H9 (cell line): ENCODE measurements around the gene CDH26. TPM values are rescaled to one million over a fixed set of nuclear protein-coding genes. Genes with fewer than 3 reads are reported as not detected.

ENCODE experiments used
- DNase-seq: peaks from one replicate; pipeline ENCODE4 v3.0.0-alpha.2; 2017
- H2AFZ ChIP-seq: one replicate; pipeline ENCODE4 v1.6.1; 2013; ENCODE audit warnings: mild to moderate bottlenecking, low read length, control low read depth, moderate library complexity
- H2AK5ac ChIP-seq: 2 replicates; pipeline ENCODE4 v1.6.1; 2013; ENCODE audit warnings: low read length, control low read depth, mixed read lengths; ENCODE audit not compliant: insufficient read length
- H2BK120ac ChIP-seq: one replicate; pipeline ENCODE4 v1.6.1; 2013; ENCODE audit warnings: low read depth, mild to moderate bottlenecking, low read length, control low read depth, inconsistent platforms; ENCODE audit not compliant: poor library complexity, severe bottlenecking
- H2BK12ac ChIP-seq: 2 replicates; pipeline ENCODE4 v1.6.1; 2013; ENCODE audit warnings: low read length, control low read depth, mixed read lengths, low read depth; ENCODE audit not compliant: insufficient read length
- H2BK15ac ChIP-seq: 2 replicates; pipeline ENCODE4 v1.6.1; 2013; ENCODE audit warnings: low read depth, low read length, control low read depth
- H2BK20ac ChIP-seq: one replicate; pipeline ENCODE4 v1.6.1; 2013; ENCODE audit warnings: low read depth, mild to moderate bottlenecking, low read length, control low read depth, inconsistent platforms; ENCODE audit not compliant: poor library complexity, severe bottlenecking
- H2BK5ac ChIP-seq: 2 replicates; pipeline ENCODE4 v1.6.1; 2013; ENCODE audit warnings: low read length, control low read depth, mixed read lengths; ENCODE audit not compliant: insufficient read length
- H3K14ac ChIP-seq: 2 replicates; pipeline ENCODE4 v1.6.1; 2013; ENCODE audit warnings: low read length, control low read depth; ENCODE audit not compliant: insufficient read depth
- H3K18ac ChIP-seq: 2 replicates; pipeline ENCODE4 v1.6.1; 2013; ENCODE audit warnings: low read depth, mild to moderate bottlenecking, mixed read lengths, low read length, control low read depth; ENCODE audit not compliant: insufficient read length
- H3K23ac ChIP-seq: 2 replicates; pipeline ENCODE4 v1.6.1; 2013; ENCODE audit warnings: low read length, control low read depth, mixed read lengths, low read depth; ENCODE audit not compliant: insufficient read length
- H3K23me2 ChIP-seq: 2 replicates; pipeline ENCODE4 v1.6.1; 2013; ENCODE audit warnings: low read depth, mild to moderate bottlenecking, mixed read lengths, low read length, control low read depth; ENCODE audit not compliant: insufficient read length, poor library complexity, severe bottlenecking
- H3K27ac ChIP-seq: 2 replicates; pipeline ENCODE4 v1.5.1; 2013; ENCODE audit warnings: low read length, control low read depth, mixed read lengths, low read depth; ENCODE audit not compliant: insufficient read length
- H3K27me3 ChIP-seq: 2 replicates; pipeline ENCODE4 v1.6.1; 2013; ENCODE audit warnings: low read length, control low read depth, inconsistent platforms; ENCODE audit not compliant: insufficient read depth
- H3K4ac ChIP-seq: 2 replicates; pipeline ENCODE4 v1.6.1; 2013; ENCODE audit warnings: low read depth, mild to moderate bottlenecking, control low read depth, inconsistent platforms, low read length, moderate library complexity
- H3K4me1 ChIP-seq: 2 replicates; pipeline ENCODE4 v1.6.1; 2013; ENCODE audit warnings: low read length, control low read depth, inconsistent platforms; ENCODE audit not compliant: insufficient read depth
- H3K4me2 ChIP-seq: 2 replicates; pipeline ENCODE4 v1.6.1; 2013; ENCODE audit warnings: low read length, control low read depth, mixed read lengths; ENCODE audit not compliant: insufficient read length, insufficient read depth
- H3K56ac ChIP-seq: 2 replicates; pipeline ENCODE4 v1.6.1; 2013; ENCODE audit warnings: low read depth, mild to moderate bottlenecking, mixed read lengths, low read length, control low read depth; ENCODE audit not compliant: insufficient read length
- H3K79me1 ChIP-seq: 2 replicates; pipeline ENCODE4 v1.6.1; 2013; ENCODE audit warnings: low read depth, mild to moderate bottlenecking, moderate library complexity, low read length, control low read depth, inconsistent platforms; ENCODE audit not compliant: insufficient read depth, poor library complexity, severe bottlenecking
- H3K79me2 ChIP-seq: 2 replicates; pipeline ENCODE4 v1.6.1; 2013; ENCODE audit warnings: low read length, control low read depth, inconsistent platforms; ENCODE audit not compliant: insufficient read depth
- H3K9ac ChIP-seq: 2 replicates; pipeline ENCODE4 v1.6.1; 2013; ENCODE audit warnings: low read length, control low read depth, mixed read lengths; ENCODE audit not compliant: insufficient read length; ENCODE audit errors: extremely low read depth
- H3K9me3 ChIP-seq: one replicate; pipeline ENCODE4 v1.6.1; 2013; ENCODE audit warnings: low read depth, low read length, inconsistent platforms; ENCODE audit not compliant: control insufficient read depth
- H3T11ph ChIP-seq: one replicate; pipeline ENCODE4 v1.6.1; 2013; ENCODE audit warnings: mild to moderate bottlenecking, low read length, control low read depth, inconsistent platforms
- H4K20me1 ChIP-seq: one replicate; pipeline ENCODE4 v1.6.1; 2013; ENCODE audit not compliant: control insufficient read depth, insufficient read length, insufficient read depth
- H4K5ac ChIP-seq: 2 replicates; pipeline ENCODE4 v1.6.1; 2013; ENCODE audit warnings: low read depth, mild to moderate bottlenecking, mixed read lengths, low read length, control low read depth; ENCODE audit not compliant: insufficient read length
- H4K8ac ChIP-seq: replicated peaks from 2 replicates; pipeline ENCODE4 v1.6.1; 2013; ENCODE audit warnings: low read length, control low read depth, mixed read lengths, low read depth; ENCODE audit not compliant: insufficient read length
- H4K91ac ChIP-seq: 2 replicates; pipeline ENCODE4 v1.6.1; 2013; ENCODE audit warnings: low read depth, mild to moderate bottlenecking, moderate library complexity, mixed read lengths, low read length, control low read depth; ENCODE audit not compliant: insufficient read length
- H3K27ac Mint-ChIP-seq, 3 experiments: 2 replicates in 2 of 3; 3 replicates in 1 of 3; pipeline ENCODE4 v1.8.0; 2020 to 2021; ENCODE audit warnings: mixed read lengths in 3 of 3, mild to moderate bottlenecking in 1 of 3, moderate library complexity in 1 of 3
- H3K27me3 Mint-ChIP-seq: 2 replicates; pipeline ENCODE4 v1.8.0; 2021; ENCODE audit warnings: low read depth, mild to moderate bottlenecking, moderate library complexity, mixed read lengths
- H3K36me3 Mint-ChIP-seq, 3 experiments: 2 replicates in 2 of 3; 3 replicates in 1 of 3; pipeline ENCODE4 v1.8.0; 2020 to 2021; ENCODE audit warnings: low read depth in 3 of 3, mixed read lengths in 3 of 3; ENCODE audit not compliant: insufficient read depth in 1 of 3
- H3K4me1 Mint-ChIP-seq, 2 experiments: 2 replicates each; pipeline ENCODE4 v1.8.0; 2020; ENCODE audit warnings: mixed read lengths in 2 of 2
- H3K4me3 Mint-ChIP-seq, 2 experiments: 2 replicates in 1 of 2; 3 replicates in 1 of 2; pipeline ENCODE4 v1.8.0; 2020 to 2021; ENCODE audit warnings: mild to moderate bottlenecking in 2 of 2, mixed read lengths in 2 of 2, moderate library complexity in 1 of 2
- H3K9me3 Mint-ChIP-seq, 2 experiments: 2 replicates in 1 of 2; 3 replicates in 1 of 2; pipeline ENCODE4 v1.8.0; 2020; ENCODE audit warnings: mild to moderate bottlenecking in 2 of 2, mixed read lengths in 2 of 2, moderate library complexity in 1 of 2
- CTCF ChIP-seq: fragments of 200-600 bp; sonication (generic); conservative IDR thresholded peaks from 3 replicates; pipeline ENCODE4 v1.8.0; 2021; ENCODE audit warnings: antibody characterized with exemption, mild to moderate bottlenecking
- WGBS: extraction: QIAGEN DNeasy Blood & Tissue Kit; methylation state at CpG from one replicate; pipeline ENCODE4 v1.1.7; 2013; ENCODE audit warnings: missing lambda C conversion rate, low lambda C conversion rate, mixed read lengths; ENCODE audit not compliant: insufficient read length; ENCODE audit errors: extremely low coverage; 5-methylcytosine and 5-hydroxymethylcytosine counted together
- total RNA-seq: library from RNA; stranded (reverse); gene quantifications from 2 replicates; pipeline ENCODE4 v1.2.1, GENCODE V29; 2021

CDH26 gene
- total RNA-seq, 1 experiment from 2014 or later = 0.79 TPM

- Histone ChIP-seq H3K4me1 (no peaks in the 10 kb centered on the region), H3K9me3 (no peaks in the 10 kb centered on the region), H3K4ac (no peak overlapping the region), H3K79me2 (no peaks in the 10 kb centered on the region), H4K5ac (no peak overlapping the region), H3K27me3 (no peaks in the 10 kb centered on the region), H4K8ac (no peak overlapping the region), H4K91ac (no peak overlapping the region), H3K79me1 (no peaks in the 10 kb centered on the region), H3K56ac (no peak overlapping the region), H2AK5ac (no peak overlapping the region), H2AFZ (no peak overlapping the region), H2BK15ac (no peak overlapping the region), H4K20me1 (no peaks in the 10 kb centered on the region), H3K18ac (no peak overlapping the region), H3T11ph (no peak overlapping the region), H3K4me2 (no peak overlapping the region), H3K23me2 (no peaks in the 10 kb centered on the region), H3K27ac (no peak overlapping the region), H3K9ac (no peak overlapping the region), H2BK12ac (no peak overlapping the region), H2BK20ac (no peak overlapping the region), H3K14ac (no peak overlapping the region), H3K23ac (no peak overlapping the region), H2BK5ac (no peak overlapping the region), H2BK120ac (no peak overlapping the region)
- no peak overlapping the region for H3K4me3 Mint-ChIP-seq
- H3K27ac Mint-ChIP-seq = no peak overlapping the region
- DNase-seq = peak; percentile 13
- peaks cover 0 to 2% of the 10 kb centered on the region in 2 experiments; a peak in 1 of 4 replicates for H3K4me1 Mint-ChIP-seq
- H3K27me3 Mint-ChIP-seq = peaks cover 4% of the 10 kb centered on the region
- H3K9me3 Mint-ChIP-seq = no peaks in the 10 kb centered on the region
- WGBS = no CpG with 5 or more reads among the region's 11 CpGs
- no peak for TF ChIP-seq CTCF
- H3K36me3 Mint-ChIP-seq = no peaks in the 10 kb centered on the region; a peak in 1 of 7 replicates
These were observed 90.7 kb downstream of the CDH26 start for GRCh38 chr20:60048634-60049521.
